ENCODE measurements around the gene DIAPH2.

DNA sequence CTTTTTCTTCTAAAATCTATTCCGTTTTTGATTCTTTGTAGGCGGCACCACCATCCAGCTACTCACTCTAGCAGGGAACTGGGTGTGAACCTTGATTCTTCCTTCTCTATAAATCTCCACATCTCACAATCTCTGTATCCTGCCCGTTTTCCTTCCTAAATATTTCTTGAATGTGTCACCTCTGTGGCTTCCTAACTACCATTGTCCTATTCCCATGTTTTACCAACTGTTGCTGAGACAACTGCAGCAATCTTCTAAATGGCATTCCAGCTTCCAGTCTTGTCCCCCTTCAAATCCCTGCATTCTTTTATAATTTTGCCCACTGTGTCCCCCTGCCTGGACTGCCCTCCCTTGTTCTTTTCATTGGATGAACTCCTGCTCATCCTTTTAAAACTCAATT is 840.4 kb downstream of the DIAPH2 start:
- TF ChIP-seq, protein P1, sequence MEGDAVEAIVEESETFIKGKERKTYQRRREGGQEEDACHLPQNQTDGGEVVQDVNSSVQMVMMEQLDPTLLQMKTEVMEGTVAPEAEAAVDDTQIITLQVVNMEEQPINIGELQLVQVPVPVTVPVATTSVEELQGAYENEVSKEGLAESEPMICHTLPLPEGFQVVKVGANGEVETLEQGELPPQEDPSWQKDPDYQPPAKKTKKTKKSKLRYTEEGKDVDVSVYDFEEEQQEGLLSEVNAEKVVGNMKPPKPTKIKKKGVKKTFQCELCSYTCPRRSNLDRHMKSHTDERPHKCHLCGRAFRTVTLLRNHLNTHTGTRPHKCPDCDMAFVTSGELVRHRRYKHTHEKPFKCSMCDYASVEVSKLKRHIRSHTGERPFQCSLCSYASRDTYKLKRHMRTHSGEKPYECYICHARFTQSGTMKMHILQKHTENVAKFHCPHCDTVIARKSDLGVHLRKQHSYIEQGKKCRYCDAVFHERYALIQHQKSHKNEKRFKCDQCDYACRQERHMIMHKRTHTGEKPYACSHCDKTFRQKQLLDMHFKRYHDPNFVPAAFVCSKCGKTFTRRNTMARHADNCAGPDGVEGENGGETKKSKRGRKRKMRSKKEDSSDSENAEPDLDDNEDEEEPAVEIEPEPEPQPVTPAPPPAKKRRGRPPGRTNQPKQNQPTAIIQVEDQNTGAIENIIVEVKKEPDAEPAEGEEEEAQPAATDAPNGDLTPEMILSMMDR (IDR thresholded peaks at IDR 0.05): no peak
- no peak for TF ChIP-seq POLR2A (IDR thresholded peaks at IDR 0.05)

All from esophagus squamous epithelium (tissue), 4 donors.